ENCODE measurements around the gene USP44. TPM values are rescaled to one million over a fixed set of nuclear protein-coding genes. Genes with fewer than 3 reads are reported as not detected.

USP44 gene
- total and polyA plus RNA-seq, 12 donors: 0.69 to 3.0 (median 1.3) TPM

DNA sequence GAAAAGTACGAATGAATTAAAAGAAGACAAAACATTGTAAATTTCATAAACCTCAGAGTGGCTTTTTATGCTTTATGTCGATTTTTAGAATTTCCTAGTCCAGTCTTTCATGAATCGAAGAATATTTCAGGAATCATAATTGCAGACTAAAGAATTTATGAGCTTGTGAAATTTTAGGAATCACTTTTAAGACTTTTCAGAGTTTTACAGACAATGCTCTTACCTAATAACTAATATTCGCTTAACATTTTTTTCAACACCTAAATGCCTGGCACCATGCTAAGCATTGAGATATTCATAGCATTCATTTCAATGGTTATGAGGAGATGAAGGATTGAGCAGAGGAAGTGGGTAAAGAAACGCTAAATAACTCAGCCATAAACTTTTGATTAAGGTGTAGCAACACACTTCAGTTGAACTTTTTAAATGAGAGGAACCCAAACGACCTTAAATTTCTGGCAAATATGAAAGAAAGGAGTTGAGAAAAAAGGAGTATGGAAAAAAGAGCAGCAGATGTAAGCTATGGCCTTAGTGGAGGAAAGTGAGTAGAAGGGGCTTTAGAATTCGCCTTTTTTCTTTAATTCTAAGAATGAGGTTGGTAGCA lies 739 bp upstream of the USP44 start:
- TF ChIP-seq POLR2A (IDR thresholded peaks at IDR 0.05): no peak
- TF ChIP-seq, protein P1, sequence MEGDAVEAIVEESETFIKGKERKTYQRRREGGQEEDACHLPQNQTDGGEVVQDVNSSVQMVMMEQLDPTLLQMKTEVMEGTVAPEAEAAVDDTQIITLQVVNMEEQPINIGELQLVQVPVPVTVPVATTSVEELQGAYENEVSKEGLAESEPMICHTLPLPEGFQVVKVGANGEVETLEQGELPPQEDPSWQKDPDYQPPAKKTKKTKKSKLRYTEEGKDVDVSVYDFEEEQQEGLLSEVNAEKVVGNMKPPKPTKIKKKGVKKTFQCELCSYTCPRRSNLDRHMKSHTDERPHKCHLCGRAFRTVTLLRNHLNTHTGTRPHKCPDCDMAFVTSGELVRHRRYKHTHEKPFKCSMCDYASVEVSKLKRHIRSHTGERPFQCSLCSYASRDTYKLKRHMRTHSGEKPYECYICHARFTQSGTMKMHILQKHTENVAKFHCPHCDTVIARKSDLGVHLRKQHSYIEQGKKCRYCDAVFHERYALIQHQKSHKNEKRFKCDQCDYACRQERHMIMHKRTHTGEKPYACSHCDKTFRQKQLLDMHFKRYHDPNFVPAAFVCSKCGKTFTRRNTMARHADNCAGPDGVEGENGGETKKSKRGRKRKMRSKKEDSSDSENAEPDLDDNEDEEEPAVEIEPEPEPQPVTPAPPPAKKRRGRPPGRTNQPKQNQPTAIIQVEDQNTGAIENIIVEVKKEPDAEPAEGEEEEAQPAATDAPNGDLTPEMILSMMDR (IDR thresholded peaks at IDR 0.05): no peak
- Histone ChIP-seq H3K9me3 (replicated peaks in 1 of 3) (no peaks in the 10 kb centered on the region), H3K27me3 (no peaks in the 10 kb centered on the region), H3K36me3 (replicated peaks in 1 of 2) (no peaks in the 10 kb centered on the region), H3K27ac (no peak overlapping the region), H3K4me1 (replicated peaks in 1 of 2) (peaks cover 0 to 9% of the 10 kb centered on the region in 2 donors), H3K4me3 (no peak overlapping the region)
- intact Hi-C loops (cut with DNase I): no loop called here
- WGBS, 4 donors: 74 to 82% (median 77%) methylated on average over 7 of the region's 7 CpGs
- DNase-seq: no peak

DNA sequence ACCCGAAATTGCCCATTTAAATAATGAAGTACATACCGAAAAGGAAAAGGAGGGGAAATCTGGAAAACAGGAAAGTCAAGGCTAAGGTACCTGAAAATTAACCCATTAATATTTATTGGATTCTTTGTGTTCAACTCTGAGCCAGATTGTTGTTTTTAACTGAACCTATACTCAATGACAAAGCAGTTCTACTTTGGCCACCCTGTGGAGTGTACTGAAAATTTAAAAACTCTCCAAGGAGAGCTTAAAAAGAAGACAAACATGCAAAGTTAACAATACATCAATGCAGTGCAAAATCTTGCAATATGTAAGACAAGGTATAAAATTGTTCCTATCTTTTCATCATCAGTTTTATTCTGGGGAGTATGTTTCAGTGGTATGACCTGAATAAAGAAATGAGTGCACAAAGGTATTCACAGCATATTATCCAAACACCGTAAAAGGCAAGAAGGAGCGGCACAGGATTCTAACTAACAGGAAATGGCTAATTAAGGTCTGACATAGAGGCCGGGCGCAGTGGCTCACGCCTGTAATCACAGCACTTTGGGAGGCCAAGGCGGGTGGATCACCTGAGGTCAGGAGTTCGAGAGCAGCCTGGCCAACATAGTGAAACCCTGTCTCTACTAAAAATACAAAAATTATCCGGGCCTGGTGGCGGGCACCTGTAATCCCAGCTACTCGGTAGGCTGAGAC lies 1.7 kb downstream of the USP44 start:
- H3K4me3 ChIP-seq: peak overlapping the region in 2 of 4 donors; percentile 52 to 95
- H3K9me3 ChIP-seq (replicated peaks in 1 of 3): no peaks in the 10 kb centered on the region
- no peaks in the 10 kb centered on the region for H3K27me3 ChIP-seq
- TF ChIP-seq, protein P1 (IDR thresholded peaks at IDR 0.05): no peak
- no peak for TF ChIP-seq POLR2A (IDR thresholded peaks at IDR 0.05)
- 70 to 79% (median 75%) methylated on average over 11 to 12 of the region's 12 CpGs for WGBS, 4 donors
- H3K27ac ChIP-seq: no peak overlapping the region
- intact Hi-C loops (cut with DNase I): no loop called here
- no peak for DNase-seq
- H3K36me3 ChIP-seq (replicated peaks in 1 of 2): no peaks in the 10 kb centered on the region
- H3K4me1 ChIP-seq (replicated peaks in 1 of 2): peaks cover 0 to 9% of the 10 kb centered on the region in 2 donors

DNA sequence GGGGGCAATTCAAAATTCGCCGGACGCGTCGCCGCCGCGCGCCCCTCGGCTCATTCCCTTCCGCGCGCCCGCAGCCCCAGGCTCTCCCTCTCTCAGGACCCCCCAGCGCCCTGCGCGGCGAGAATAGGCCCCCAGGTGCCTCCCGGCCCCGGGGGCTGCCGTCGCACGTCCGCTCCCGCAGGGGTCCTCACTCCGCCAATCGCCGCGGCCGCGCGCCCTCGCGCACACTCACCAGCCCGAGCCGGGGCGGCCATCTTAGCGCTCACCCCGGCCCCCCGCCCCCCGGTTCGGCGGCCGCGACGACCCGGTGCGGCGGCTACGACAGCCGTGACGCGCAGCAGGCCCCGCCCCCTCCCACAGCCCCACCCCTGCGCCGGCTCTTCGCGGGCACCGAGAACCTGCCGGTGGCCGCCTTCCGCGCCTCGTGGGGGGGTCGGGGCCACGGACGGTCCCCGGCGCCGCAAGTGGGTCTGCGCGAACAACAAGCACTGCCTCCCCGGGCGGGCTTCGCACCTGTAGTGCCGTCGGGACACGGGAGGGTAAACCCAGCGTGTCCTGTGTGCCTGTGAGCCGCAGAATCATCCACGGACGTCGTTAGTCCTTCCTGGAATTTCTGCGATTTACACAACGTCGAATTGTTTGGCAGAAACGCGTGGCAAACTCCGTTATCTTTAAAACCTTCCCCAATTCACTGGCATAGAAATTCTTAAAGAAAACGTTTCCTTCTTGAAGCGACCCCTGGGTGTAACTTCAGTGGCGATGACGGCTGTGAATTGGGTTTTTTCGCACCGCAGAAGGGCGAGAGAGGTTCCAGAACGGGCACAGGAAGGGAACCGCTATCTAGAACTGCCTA lies 2.5 kb downstream of the USP44 start:
- 4 to 31% (median 10%) methylated on average over 17 to 98 of the region's 98 CpGs for WGBS, 4 donors
- intact Hi-C loops (cut with DNase I): no loop called here
- peak; percentile 31 to 72 (median 61) for DNase-seq

More for the DNA sequence above, 2.5 kb downstream of the USP44 start:
- no peaks in the 10 kb centered on the region for H3K9me3 ChIP-seq (replicated peaks in 1 of 3)
- H3K36me3 ChIP-seq (replicated peaks in 1 of 2): no peaks in the 10 kb centered on the region
- peak; percentile 42 to 64 for TF ChIP-seq POLR2A (IDR thresholded peaks at IDR 0.05)
- TF ChIP-seq, protein P1 (IDR thresholded peaks at IDR 0.05): no peak
- H3K4me1 ChIP-seq (replicated peaks in 1 of 2): peaks cover 0 to 9% of the 10 kb centered on the region in 2 donors
- peak overlapping the region in 3 of 4 donors; percentile 41 to 95 (median 52) for H3K4me3 ChIP-seq
- peak overlapping the region in 3 of 5 donors; percentile 18 to 82 (median 56) for H3K27ac ChIP-seq
- H3K27me3 ChIP-seq: no peaks in the 10 kb centered on the region

All from adrenal gland (tissue), 12 donors.